ENCODE results near the gene ZNF91. TPM values are rescaled to one million over a fixed set of nuclear protein-coding genes. Genes with fewer than 3 reads are reported as not detected.
"Not testable (repeated sequence)": the region's sequence is repeated elsewhere in the genome, so short reads cannot be mapped to it uniquely, and the experiment has no call there.

Gene ZNF91
- polyA plus RNA-seq, 3 donors, result 4.3 to 12.4 (median 4.8) TPM

GRCh38 chr19:23402388-23402787, 7.1 kb upstream of the ZNF91 start:
- WGBS, 3 donors, result 89 to 97% (median 94%) methylated on average over 2 of the region's 2 CpGs
- no peak overlapping the region for H3K27ac ChIP-seq (ENCODE audit: low read depth, low read length)

- WGBS, 3 donors, result 88 to 94% (median 90%) methylated on average over 4 of the region's 4 CpGs
- H3K27ac ChIP-seq (ENCODE audit: low read depth, low read length), result no peak overlapping the region
Measured at GRCh38 chr19:23401086-23401610, 5.9 kb upstream of the ZNF91 start.

- 87 to 99% (median 89%) methylated on average over 3 of the region's 3 CpGs for WGBS, 3 donors
- no peak overlapping the region for H3K27ac ChIP-seq (ENCODE audit: low read depth, low read length)
Measured at GRCh38 chr19:23399443-23399842, 4.2 kb upstream of the ZNF91 start.

- 87 to 95% (median 94%) methylated on average over 10 of the region's 10 CpGs for whole genome bisulfite sequencing, 3 donors
- not testable (repeated sequence) for H3K27ac ChIP-seq (ENCODE audit: low read depth, low read length)
Measured at GRCh38 chr19:23395722-23396117, 449 bp upstream of the ZNF91 start.

GRCh38 chr19:23394511-23394910, 760 bp downstream of the ZNF91 start:
- no peak overlapping the region for H3K27ac ChIP-seq (ENCODE audit: low read depth, low read length)
- 1 to 6% (median 2%) methylated on average over 11 of the region's 11 CpGs for WGBS, 3 donors

GRCh38 chr19:23393121-23393520, 2.1 kb downstream of the ZNF91 start:
- no peak overlapping the region for H3K27ac ChIP-seq (ENCODE audit: low read depth, low read length)
- 69 to 84% (median 80%) methylated on average over 1 of the region's 1 CpG for whole genome bisulfite sequencing, 3 donors

- no peak overlapping the region for H3K27ac ChIP-seq (ENCODE audit: low read depth, low read length)
Measured at GRCh38 chr19:23391236-23391635, 4.0 kb downstream of the ZNF91 start.

GRCh38 chr19:23385404-23385803, 9.9 kb downstream of the ZNF91 start:
- 54 to 88% (median 84%) methylated on average over 4 of the region's 4 CpGs for WGBS, 3 donors
- no peak overlapping the region for H3K27ac ChIP-seq (ENCODE audit: low read depth, low read length)

GRCh38 chr19:23384858-23385257, 10.4 kb downstream of the ZNF91 start:
- no peak overlapping the region for H3K27ac ChIP-seq (ENCODE audit: low read depth, low read length)
- WGBS, 3 donors, result 95 to 98% (median 97%) methylated on average over 12 of the region's 12 CpGs

- no peak overlapping the region for H3K27ac ChIP-seq (ENCODE audit: low read depth, low read length)
- WGBS, 3 donors, result 99% methylated on average over 12 of the region's 12 CpGs
Measured at GRCh38 chr19:23384166-23384565, 11.1 kb downstream of the ZNF91 start.

GRCh38 chr19:23382955-23383354, 12.3 kb downstream of the ZNF91 start:
- no peak overlapping the region for H3K27ac ChIP-seq (ENCODE audit: low read depth, low read length)

- H3K27ac ChIP-seq (ENCODE audit: low read depth, low read length), result no peak overlapping the region
Measured at GRCh38 chr19:23381114-23381513, 14.2 kb downstream of the ZNF91 start.

GRCh38 chr19:23379671-23380070, 15.6 kb downstream of the ZNF91 start:
- not testable (repeated sequence) for H3K27ac ChIP-seq (ENCODE audit: low read depth, low read length)
- WGBS, 3 donors, result 81 to 95% (median 83%) methylated on average over 4 of the region's 4 CpGs

- H3K27ac ChIP-seq (ENCODE audit: low read depth, low read length), result no peak overlapping the region
- 79 to 88% (median 86%) methylated on average over 1 of the region's 1 CpG for WGBS, 3 donors
Measured at GRCh38 chr19:23378948-23379347, 16.3 kb downstream of the ZNF91 start.

GRCh38 chr19:23377276-23377675, 18.0 kb downstream of the ZNF91 start:
- H3K27ac ChIP-seq (ENCODE audit: low read depth, low read length), result no peak overlapping the region

- WGBS, 3 donors, result 98 to 100% (median 99%) methylated on average over 4 of the region's 4 CpGs
- no peak overlapping the region for H3K27ac ChIP-seq (ENCODE audit: low read depth, low read length)
Measured at GRCh38 chr19:23366437-23366836, 28.8 kb downstream of the ZNF91 start.

GRCh38 chr19:23366031-23366430, 29.2 kb downstream of the ZNF91 start:
- H3K27ac ChIP-seq (ENCODE audit: low read depth, low read length), result not testable (repeated sequence)
- 95 to 97% (median 96%) methylated on average over 18 of the region's 18 CpGs for WGBS, 3 donors

- 97 to 100% (median 98%) methylated on average over 3 of the region's 3 CpGs for WGBS, 3 donors
- no peak overlapping the region for H3K27ac ChIP-seq (ENCODE audit: low read depth, low read length)
Measured at GRCh38 chr19:23365222-23365621, 30.0 kb downstream of the ZNF91 start.

- 92 to 100% (median 100%) methylated on average over 1 of the region's 1 CpG for WGBS, 3 donors
- H3K27ac ChIP-seq (ENCODE audit: low read depth, low read length), result not testable (repeated sequence)
Measured at GRCh38 chr19:23361843-23362242, 33.4 kb downstream of the ZNF91 start.

- 98 to 99% (median 98%) methylated on average over 4 of the region's 4 CpGs for WGBS, 3 donors
Measured at GRCh38 chr19:23351806-23352205, 43.5 kb downstream of the ZNF91 start.

GRCh38 chr19:23346696-23347095, 48.6 kb downstream of the ZNF91 start:
- 96 to 99% (median 98%) methylated on average over 7 of the region's 7 CpGs for WGBS, 3 donors

More at GRCh38 chr19:23351806-23352205, 43.5 kb downstream of the ZNF91 start:
- H3K27ac ChIP-seq (ENCODE audit: low read depth, low read length), result no peak overlapping the region

More at GRCh38 chr19:23346696-23347095, 48.6 kb downstream of the ZNF91 start:
- no peak overlapping the region for H3K27ac ChIP-seq (ENCODE audit: low read depth, low read length)
